Activated CD8-positive, alpha-beta memory T cell treated with anti-CD3 and anti-CD28 coated beads, Interleukin-2, amount 10 ng/mL, durations not matched to agents 7 days and 5 days (primary cell): ENCODE data around the gene THOP1. TPM values are rescaled to one million over a fixed set of nuclear protein-coding genes. Genes with fewer than 3 reads are reported as not detected.

Experiments used
- ATAC-seq: fragments of 150-1000 bp; cut with Tn5 transposase; one replicate; pipeline ENCODE4 v1.10.0; 2021; ENCODE audit warnings: moderate library complexity
- CTCF ChIA-PET: fragments of 350-600 bp; sonication (Branson Sonifier 250); formaldehyde crosslinking; loops from one replicate; lab custom pipeline; 2021; ENCODE audit warnings: antibody characterized with exemption; lab: Charles Lee
- DNase-seq: peaks from one replicate; pipeline ENCODE4 v3.0.0-alpha.2; 2020
- H3K27ac Mint-ChIP-seq: one replicate; pipeline ENCODE4 v1.8.0; 2021; ENCODE audit warnings: mild to moderate bottlenecking, mixed read lengths
- H3K27me3 Mint-ChIP-seq: one replicate; pipeline ENCODE4 v1.8.0; 2021; ENCODE audit warnings: mixed read lengths
- H3K36me3 Mint-ChIP-seq: one replicate; pipeline ENCODE4 v1.8.0; 2021; ENCODE audit warnings: mild to moderate bottlenecking, mixed read lengths
- H3K4me1 Mint-ChIP-seq: one replicate; pipeline ENCODE4 v1.8.0; 2021; ENCODE audit warnings: mixed read lengths
- H3K4me3 Mint-ChIP-seq: one replicate; pipeline ENCODE4 v1.8.0; 2021; ENCODE audit warnings: mild to moderate bottlenecking, moderate library complexity, mixed read lengths
- H3K9me3 Mint-ChIP-seq: one replicate; pipeline ENCODE4 v1.8.0; 2022; ENCODE audit warnings: low read depth, mixed read lengths
- total RNA-seq, 2 experiments: library from RNA; stranded (reverse); gene quantifications; one replicate each; pipeline ENCODE4 v1.2.3, GENCODE V29; 2021

The THOP1 gene
- total RNA-seq, 2 experiments from 2014 or later = 138 to 139 TPM

- H3K9me3 Mint-ChIP-seq = peaks cover 52% of the 10 kb centered on the region
- no peaks in the 10 kb centered on the region for H3K27me3 Mint-ChIP-seq
- H3K27ac Mint-ChIP-seq = no peak overlapping the region
- DNase-seq (no peak), ATAC-seq (no peak)
- CTCF ChIA-PET = no interaction called here
- peaks cover 5% of the 10 kb centered on the region for H3K4me1 Mint-ChIP-seq
- H3K4me3 Mint-ChIP-seq = no peak overlapping the region
- peaks cover 65% of the 10 kb centered on the region for H3K36me3 Mint-ChIP-seq
These were observed 67.8 kb downstream of the THOP1 start for GRCh38 chr19:2853015-2853606.

GRCh38 chr19:2854849-2855248 lies 69.5 kb downstream of the THOP1 start:
- Mint-ChIP-seq H3K4me1 (peaks cover 5% of the 10 kb centered on the region), H3K27ac (no peak overlapping the region), H3K4me3 (no peak overlapping the region), H3K9me3 (peaks cover 48% of the 10 kb centered on the region), H3K36me3 (peaks cover 60% of the 10 kb centered on the region), H3K27me3 (no peaks in the 10 kb centered on the region)
- ATAC-seq (no peak), DNase-seq (no peak)
- CTCF ChIA-PET = no interaction called here

- Mint-ChIP-seq H3K4me1 (peaks cover 5% of the 10 kb centered on the region), H3K27ac (no peak overlapping the region), H3K36me3 (peaks cover 45% of the 10 kb centered on the region), H3K9me3 (peaks cover 37% of the 10 kb centered on the region), H3K27me3 (no peaks in the 10 kb centered on the region), H3K4me3 (no peak overlapping the region)
- ATAC-seq (no peak), DNase-seq (no peak)
- CTCF ChIA-PET = no interaction called here
These were observed 71.3 kb downstream of the THOP1 start for GRCh38 chr19:2856457-2857050.

- Mint-ChIP-seq H3K36me3 (peaks cover 22% of the 10 kb centered on the region), H3K27me3 (no peaks in the 10 kb centered on the region), H3K4me1 (peaks cover 5% of the 10 kb centered on the region), H3K9me3 (peaks cover 26% of the 10 kb centered on the region), H3K27ac (no peak overlapping the region), H3K4me3 (no peak overlapping the region)
- ATAC-seq (no peak), DNase-seq (no peak)
- CTCF ChIA-PET = no interaction called here
These were observed 73.6 kb downstream of the THOP1 start for GRCh38 chr19:2858864-2859263.

GRCh38 chr19:2863816-2864215 lies 78.5 kb downstream of the THOP1 start:
- no peak for ATAC-seq
- H3K36me3 Mint-ChIP-seq = peaks cover 2% of the 10 kb centered on the region
- H3K4me1 Mint-ChIP-seq = no peaks in the 10 kb centered on the region
- H3K27me3 Mint-ChIP-seq = peaks cover 5% of the 10 kb centered on the region
- CTCF ChIA-PET = no interaction called here
- no peak overlapping the region for H3K27ac Mint-ChIP-seq
- H3K4me3 Mint-ChIP-seq = no peak overlapping the region
- H3K9me3 Mint-ChIP-seq = peaks cover 16% of the 10 kb centered on the region
- DNase-seq = no peak

Other genes starting within 250 kb of the THOP1 start
- gene GNG7, start 82.8 kb upstream of the THOP1 start, total RNA-seq = not detected
- not detected for gene DIRAS1, start 64.1 kb upstream of the THOP1 start, total RNA-seq
- 10 to 100 TPM; 36.9 to 41.3 TPM for gene SLC39A3, start 45.5 kb upstream of the THOP1 start, total RNA-seq
- 10 to 100 TPM; 49.3 to 58.6 TPM for gene SGTA, start 2.2 kb upstream of the THOP1 start, total RNA-seq
- gene ZNF554, start 34.4 kb downstream of the THOP1 start, total RNA-seq = 1 to 10 TPM; 1.1 to 1.6 TPM
- gene ZNF555, start 56.0 kb downstream of the THOP1 start, total RNA-seq = 1 to 10 TPM; 2.5 to 3.1 TPM
- gene ZNF556, start 81.8 kb downstream of the THOP1 start, total RNA-seq = not detected
- gene ZNF57, start 115.4 kb downstream of the THOP1 start, total RNA-seq = 1 to 10 TPM; 4.5 to 4.6 TPM
- 1 to 10 TPM; 4.1 to 4.9 TPM for gene ZNF77, start 159.5 kb downstream of the THOP1 start, total RNA-seq
- 1 to 10 TPM; 1.9 to 3.2 TPM for gene TLE6, start 192.1 kb downstream of the THOP1 start, total RNA-seq
- 1 to 10 TPM in 1 of 2 experiments, under 1 TPM in 1; 0.47 to 1.0 TPM for gene TLE2, start 243.8 kb downstream of the THOP1 start, total RNA-seq